ENCODE data around the gene CDK2AP2.
A peak's percentile ranks its signal among the peaks of the same experiment; 100 is the strongest.
"Not testable (repeated sequence)": the region's sequence is repeated elsewhere in the genome, so short reads cannot be mapped to it uniquely, and the experiment has no call there.

The CDK2AP2 gene, protein sequence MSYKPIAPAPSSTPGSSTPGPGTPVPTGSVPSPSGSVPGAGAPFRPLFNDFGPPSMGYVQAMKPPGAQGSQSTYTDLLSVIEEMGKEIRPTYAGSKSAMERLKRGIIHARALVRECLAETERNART

GRCh38 chr11:67507864-67508485, at the start of gene CDK2AP2:
TSS of gene CDK2AP2 (minus strand) at chr11:67508162. CDS start at chr11:67508082, 80 bp downstream.
- DNase-seq (ENCODE audit: low read depth) = peak; percentile 100

GRCh38 chr11:67556244-67556643, 48.3 kb upstream of the CDK2AP2 start:
- DNase-seq (ENCODE audit: low read depth) = no peak

DNA sequence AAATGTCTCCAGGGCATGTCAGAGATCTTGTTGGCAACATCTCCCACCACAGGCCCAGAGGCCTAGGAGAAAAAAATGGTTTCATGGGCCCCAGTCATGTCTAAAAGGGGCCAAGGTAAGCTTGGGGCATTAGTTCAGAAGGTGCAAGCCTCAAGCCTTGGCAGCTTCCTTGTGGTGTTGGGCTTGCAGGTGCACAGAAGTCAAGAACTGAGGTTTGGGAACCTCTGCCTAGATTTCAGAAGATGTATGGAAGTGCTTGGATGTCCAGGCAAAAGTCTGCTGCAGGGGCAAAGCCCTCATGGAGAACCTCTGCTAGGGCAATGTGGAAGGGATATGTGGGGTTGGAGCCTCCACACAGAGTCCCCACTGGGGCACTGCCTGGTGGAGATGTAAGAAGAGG, 43.7 kb upstream of the CDK2AP2 start:
- DNase-seq (ENCODE audit: low read depth) = not testable (repeated sequence)

- DNase-seq (ENCODE audit: low read depth) = no peak
These were observed 43.2 kb upstream of the CDK2AP2 start for GRCh38 chr11:67551127-67551526.

GRCh38 chr11:67548555-67549110, 40.7 kb upstream of the CDK2AP2 start:
- DNase-seq (ENCODE audit: low read depth) = no peak

DNA sequence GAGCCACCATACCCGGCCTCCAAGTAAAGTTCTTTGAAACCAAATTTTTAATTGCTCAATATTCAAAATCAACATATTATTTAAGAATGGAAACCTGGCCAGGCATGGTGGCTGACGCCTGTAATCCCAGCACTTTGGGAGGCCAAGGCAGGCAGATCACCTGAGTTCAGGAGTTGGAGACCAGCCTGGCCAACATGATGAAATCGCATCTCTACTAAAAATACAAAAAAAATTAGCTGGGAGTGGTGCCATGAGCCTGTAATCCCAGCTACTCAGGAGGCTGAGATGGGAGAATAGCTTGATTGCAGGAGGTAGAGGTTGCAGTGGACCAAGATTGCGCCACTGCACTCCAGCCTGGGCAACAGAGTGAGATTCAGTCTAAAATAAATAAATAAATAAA, 40.1 kb upstream of the CDK2AP2 start:
- DNase-seq (ENCODE audit: low read depth) = not testable (repeated sequence)

GRCh38 chr11:67545280-67545679, 37.3 kb upstream of the CDK2AP2 start:
- peak; percentile 17 for DNase-seq (ENCODE audit: low read depth)

GRCh38 chr11:67544616-67545242, 36.8 kb upstream of the CDK2AP2 start:
- DNase-seq (ENCODE audit: low read depth) = no peak

DNA sequence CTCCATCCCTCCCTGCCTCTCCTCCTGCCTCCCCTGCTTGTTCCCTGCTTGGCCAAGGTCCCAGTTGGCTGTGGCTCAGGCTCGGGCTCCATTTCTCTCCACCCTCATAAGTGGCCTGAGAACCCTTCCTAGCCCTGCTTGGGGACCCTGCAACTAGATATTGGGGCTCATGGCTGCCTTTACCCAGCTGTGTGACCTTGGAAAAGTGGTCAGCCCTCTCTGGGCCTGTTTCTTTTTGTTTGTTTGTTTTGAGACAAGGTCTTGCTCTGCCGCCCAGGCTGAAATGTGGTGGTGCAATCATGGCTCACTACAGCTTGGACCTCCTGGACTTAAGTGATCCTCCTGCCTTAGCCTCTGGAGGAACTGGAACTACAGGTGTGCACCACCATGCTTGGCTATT, 35.6 kb upstream of the CDK2AP2 start:
- DNase-seq (ENCODE audit: low read depth) = no peak

DNA sequence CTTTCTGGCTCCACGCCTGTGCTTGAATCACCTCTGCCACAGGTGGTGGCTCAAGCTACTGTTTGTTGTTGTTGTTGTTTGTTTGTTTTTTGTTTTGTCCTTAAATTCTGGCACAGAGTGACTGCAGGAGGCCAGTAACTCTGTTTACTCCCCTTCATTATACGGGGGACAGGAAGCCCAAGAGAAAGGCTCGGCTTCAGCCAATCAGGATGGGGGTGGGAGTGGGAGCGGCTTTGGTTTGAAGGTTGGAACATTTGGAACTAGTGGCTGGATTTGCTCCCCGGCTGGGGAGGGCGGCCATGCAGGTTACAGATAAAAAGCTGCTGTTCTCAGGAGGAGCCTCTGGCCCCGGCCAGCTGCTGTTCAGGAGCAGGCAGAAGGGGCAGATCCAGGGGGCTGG, 35.0 kb upstream of the CDK2AP2 start:
- DNase-seq (ENCODE audit: low read depth) = no peak

DNA sequence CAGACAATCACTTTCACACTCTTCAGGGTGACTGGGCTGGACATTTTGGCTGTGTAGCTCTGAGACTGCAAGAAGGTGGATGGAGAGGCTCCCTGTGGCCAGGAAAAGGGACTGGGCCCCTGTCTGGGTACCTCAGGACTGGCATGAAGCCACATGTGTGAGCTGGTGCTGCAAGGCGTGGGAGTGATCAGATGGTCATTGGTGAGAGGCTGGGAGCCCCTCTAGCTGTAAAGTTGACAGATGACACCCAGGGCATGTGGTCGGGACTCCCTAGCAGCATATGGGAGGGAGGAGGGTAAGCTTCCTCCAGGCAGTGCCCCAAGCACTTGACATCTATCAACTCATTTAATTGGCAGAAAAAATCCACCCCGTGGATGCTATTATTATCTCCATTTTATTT, 34.2 kb upstream of the CDK2AP2 start:
- DNase-seq (ENCODE audit: low read depth) = no peak

DNA sequence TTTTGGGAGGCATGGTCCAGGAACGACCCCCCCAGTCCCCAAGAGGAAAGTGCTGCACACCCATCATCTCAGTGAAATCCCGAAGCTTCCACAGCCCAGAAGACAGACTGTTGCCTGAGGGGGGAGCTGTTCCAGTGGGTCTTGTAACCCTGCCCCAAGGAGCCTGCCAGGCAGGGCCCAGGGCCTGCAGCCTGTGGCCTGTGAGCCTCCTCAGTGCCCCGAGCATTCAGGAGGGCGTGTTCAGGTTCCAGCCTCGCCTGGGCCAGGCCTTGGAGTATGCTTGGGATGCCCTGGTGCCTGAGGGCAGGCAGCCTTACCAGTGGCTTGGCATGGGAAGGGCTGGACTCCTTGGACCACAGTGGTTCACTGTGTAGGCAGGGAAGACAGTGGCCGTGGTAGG, 33.2 kb upstream of the CDK2AP2 start:
- no peak for DNase-seq (ENCODE audit: low read depth)

GRCh38 chr11:67539550-67539949, 31.6 kb upstream of the CDK2AP2 start:
- DNase-seq (ENCODE audit: low read depth) = peak; percentile 1

DNA sequence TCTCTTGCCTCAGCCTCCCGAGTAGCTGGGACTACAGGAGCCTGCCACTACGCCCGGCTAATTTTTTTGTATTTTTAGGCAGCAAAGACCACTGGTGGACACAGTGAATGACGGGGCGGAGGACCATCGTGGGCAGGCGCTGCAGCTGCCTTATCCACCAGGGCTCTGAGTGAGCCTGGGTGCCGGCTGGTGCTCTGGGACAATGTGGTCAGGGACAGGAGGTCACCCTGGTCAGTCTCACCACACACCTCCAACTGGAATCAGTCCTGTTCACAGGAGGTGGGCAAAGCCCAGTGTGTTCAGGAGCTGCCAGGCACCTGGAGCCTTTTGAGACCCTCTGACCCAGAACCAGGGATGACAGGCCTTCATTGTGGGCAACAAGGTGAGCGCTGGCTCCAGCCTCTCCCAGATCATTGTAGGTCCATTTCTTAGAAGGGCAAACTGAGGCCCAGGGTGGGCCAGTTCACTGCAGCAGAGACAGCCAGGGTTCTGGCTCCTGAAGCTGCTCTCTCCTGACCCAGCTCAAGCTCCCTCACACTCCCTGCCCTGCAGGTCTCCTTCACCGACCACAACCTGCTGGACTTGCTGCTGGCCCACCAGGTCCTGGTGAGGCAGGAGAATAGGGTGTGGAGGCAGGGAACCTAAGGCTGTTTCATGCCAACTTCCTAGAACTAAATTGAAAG, 31.0 kb upstream of the CDK2AP2 start:
- no peak for DNase-seq (ENCODE audit: low read depth)

- peak; percentile 58 for DNase-seq (ENCODE audit: low read depth)
These were observed 30.3 kb upstream of the CDK2AP2 start for GRCh38 chr11:67538306-67538705.

DNA sequence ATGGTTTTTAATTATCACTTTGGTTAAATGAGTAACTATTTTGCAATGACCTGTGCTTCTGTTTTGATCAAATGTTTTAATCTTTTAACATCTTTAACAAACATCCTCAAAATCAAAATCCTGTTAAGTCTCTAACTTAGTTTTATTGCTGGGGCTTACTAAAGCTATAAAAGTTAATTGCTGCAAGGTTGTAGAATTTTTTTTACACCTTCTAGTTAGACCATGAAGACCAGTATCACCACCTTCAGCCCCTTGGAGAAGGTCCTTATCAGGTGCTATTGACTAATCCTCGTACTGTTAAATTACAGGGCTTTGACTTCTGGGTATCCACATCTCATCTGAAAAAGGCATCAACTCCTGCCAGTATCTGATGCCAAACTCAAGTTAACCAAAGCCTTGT, 27.6 kb upstream of the CDK2AP2 start:
- no peak for DNase-seq (ENCODE audit: low read depth)

DNA sequence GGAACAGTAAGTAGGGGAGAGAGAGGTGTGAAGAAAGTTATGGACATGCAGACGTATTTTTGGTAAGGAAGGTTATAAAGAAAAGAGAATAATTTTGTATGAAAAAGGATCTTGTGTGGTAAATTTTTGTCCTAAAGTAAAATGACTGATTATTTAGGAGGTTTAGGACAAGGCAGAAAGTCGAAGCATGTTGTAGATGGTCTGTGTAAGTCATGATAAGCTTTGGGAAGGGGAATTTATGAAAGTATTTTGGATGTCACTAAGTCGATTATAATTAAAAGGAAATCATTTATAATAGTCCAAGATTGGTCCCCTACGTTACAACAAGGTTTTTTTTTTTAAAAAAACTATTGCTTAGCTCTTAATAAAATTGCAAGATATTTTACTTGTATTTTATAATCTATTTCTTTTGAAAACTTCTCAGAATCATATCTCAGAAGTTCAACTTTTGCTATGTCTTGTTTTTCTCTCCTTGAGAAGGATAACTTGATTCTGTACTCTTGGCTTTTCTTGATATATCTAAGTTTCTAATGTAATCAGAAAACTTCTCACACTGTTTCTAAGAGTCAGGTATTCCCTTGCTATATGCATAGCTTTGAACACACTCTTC, 26.2 kb upstream of the CDK2AP2 start:
- no peak for DNase-seq (ENCODE audit: low read depth)

DNA sequence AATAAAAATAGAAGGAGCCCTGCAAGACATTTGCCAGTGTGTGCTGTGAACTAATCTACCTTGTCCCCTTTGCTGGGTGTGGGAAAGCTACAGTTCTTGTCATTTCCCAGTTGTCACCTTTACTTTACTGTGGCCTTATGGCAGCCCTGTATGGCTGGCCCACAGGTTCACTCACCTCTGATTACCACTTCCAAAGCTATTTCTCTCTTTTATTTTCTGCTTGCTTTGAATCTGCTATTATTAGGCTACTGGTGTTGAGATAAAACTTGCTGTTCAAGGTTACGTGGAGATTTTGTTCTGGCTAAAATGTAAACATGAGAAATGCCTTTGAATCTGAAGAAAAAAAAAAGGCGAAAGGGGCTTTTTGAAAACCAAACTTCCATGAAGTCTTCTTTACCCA, 24.9 kb upstream of the CDK2AP2 start:
- no peak for DNase-seq (ENCODE audit: low read depth)

DNA sequence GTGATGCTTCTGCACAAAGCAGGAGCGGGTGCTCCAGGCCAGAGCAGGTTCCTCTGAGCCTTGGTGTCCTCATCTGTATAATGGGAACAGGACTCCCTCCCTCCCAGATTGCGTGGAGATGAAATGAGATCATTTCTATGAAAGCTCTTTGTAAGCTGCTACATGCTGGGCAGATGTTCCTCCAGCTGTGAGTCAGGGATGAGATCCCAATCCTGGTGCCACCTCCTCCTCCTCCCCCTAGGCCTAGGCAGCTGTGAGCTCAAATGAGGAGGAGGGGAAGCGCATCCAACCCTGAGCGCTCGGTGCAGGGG, 22.3 kb upstream of the CDK2AP2 start:
- DNase-seq (ENCODE audit: low read depth) = no peak

DNA sequence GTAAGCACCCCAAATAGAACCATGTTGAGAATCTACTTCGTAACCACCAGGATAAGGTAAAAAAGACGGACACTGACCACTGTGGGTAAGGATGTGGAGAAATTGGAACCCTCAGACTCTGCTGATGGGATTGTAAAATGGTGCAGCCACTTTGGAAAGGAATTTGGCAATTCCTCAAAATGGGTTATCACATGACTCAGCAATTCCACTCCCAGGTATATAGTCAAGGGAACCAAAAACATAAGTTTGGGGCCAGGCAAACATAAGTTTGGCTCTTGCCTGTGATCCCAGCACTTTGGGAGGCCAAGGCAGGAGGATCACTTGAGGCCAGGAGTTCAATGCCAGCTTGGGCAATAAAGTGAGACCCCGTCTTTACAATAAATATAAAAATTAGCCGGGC, 20.4 kb upstream of the CDK2AP2 start:
- DNase-seq (ENCODE audit: low read depth) = no peak

DNA sequence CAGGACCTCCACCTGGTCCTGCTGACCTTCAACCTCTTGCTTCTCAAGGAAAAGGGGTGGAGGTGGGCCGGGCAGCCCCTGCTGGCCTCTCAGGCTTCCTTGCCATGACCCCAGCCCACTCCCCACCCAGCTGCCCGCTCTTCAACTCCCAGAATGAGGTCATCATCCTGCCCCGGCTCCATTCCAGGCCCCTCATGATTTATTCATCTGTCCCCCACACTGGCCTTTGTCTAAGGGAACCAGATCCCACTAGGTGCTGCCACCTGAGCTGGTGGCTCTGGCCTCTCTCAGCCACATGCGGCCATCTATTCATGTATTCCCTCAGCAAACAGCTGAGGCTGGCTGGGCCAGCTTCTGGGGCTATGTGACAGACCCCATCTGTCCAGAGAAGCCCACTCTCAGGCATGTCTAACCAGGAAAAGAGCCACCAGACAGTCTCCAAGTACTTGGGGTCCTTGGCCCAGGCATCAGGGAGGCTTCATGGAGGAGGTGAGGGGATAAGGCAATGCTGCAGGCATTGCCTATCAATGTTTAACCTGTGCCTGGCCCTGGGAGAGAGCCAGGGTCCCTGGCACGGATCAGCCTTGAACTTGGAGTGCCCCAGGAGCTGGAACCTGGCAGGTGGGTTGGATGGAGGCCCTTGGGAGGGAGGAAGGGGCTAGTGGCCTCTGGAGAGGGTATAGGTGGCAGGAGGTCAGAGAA, 17.5 kb upstream of the CDK2AP2 start:
- DNase-seq (ENCODE audit: low read depth) = no peak

GRCh38 chr11:67524480-67524808, 16.5 kb upstream of the CDK2AP2 start:
- DNase-seq (ENCODE audit: low read depth) = no peak
